ENCODE measurements around the gene RNF227.
A peak's percentile ranks its signal among the peaks of the same experiment; 100 is the strongest.

The RNF227 gene

DNA sequence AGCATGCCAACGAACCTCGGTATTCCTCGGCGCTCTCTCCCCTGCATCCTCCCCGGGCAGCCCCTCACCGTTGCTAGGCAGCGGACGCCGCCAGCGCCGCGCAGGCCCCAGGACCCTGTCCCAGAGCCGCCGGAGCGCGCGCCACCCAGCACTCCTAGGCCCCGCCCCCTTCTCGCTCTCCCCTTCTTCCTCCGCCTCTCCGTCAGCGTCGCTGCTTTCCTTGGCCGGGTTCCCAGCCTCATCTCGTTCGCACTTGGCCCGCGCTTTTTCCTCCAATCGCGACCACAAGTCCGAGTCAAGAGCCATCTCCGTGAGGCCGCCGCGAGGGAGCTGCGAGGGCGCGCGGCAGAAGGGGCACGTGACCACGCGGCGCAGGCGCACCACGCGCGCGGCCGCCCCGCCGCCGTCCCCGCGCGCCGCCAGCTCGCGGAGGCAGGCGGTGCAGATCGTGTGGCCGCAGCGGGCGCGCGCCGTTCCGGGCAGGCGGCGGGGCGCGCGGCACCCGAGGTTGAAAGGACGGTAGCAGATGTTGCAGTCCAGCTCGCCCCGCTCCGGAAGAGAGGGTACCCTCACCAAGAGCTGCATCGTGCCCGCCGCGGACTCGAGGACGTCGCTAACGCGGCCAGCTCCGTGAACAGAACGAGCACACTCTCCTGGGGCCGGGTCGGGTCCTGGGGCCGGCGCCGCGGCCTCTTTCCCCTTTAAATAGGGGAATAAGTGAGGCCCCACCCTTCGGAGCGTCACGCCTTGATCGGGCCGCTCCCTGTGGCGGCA lies at the start of gene RNF227:
TSS of gene RNF227 (minus strand) at position 679 of the 774 bp plus-strand sequence. CDS start at position 585, 94 bp downstream.
- TF ChIP-seq, protein P1, sequence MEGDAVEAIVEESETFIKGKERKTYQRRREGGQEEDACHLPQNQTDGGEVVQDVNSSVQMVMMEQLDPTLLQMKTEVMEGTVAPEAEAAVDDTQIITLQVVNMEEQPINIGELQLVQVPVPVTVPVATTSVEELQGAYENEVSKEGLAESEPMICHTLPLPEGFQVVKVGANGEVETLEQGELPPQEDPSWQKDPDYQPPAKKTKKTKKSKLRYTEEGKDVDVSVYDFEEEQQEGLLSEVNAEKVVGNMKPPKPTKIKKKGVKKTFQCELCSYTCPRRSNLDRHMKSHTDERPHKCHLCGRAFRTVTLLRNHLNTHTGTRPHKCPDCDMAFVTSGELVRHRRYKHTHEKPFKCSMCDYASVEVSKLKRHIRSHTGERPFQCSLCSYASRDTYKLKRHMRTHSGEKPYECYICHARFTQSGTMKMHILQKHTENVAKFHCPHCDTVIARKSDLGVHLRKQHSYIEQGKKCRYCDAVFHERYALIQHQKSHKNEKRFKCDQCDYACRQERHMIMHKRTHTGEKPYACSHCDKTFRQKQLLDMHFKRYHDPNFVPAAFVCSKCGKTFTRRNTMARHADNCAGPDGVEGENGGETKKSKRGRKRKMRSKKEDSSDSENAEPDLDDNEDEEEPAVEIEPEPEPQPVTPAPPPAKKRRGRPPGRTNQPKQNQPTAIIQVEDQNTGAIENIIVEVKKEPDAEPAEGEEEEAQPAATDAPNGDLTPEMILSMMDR (IDR thresholded peaks at IDR 0.05; ENCODE audit: low read depth, low read length, poor library complexity, severe bottlenecking): no peak
- no peak for TF ChIP-seq EZH2phosphoT487 (IDR thresholded peaks at IDR 0.05; ENCODE audit: borderline replicate concordance, low read length)
- Histone ChIP-seq H3K4me3 (ENCODE audit: low read length) (peak within 1 kb of the TSS; percentile 81), H3K36me3 (ENCODE audit: control insufficient read depth, low read length) (peaks cover 27% of the 10 kb centered on the region), H3K9me2 (replicated peaks; ENCODE audit: control insufficient read depth, low read length) (no peaks in the 10 kb centered on the region), H3K4me2 (ENCODE audit: low read length) (peak within 1 kb of the TSS; percentile 89), H3K27me3 (ENCODE audit: control insufficient read depth, low read length) (no peaks in the 10 kb centered on the region), H3K27ac (ENCODE audit: low read depth, low read length) (peak within 1 kb of the TSS; percentile 54), H3F3A (ENCODE audit: control insufficient read depth, insufficient read depth) (peaks cover 17% of the 10 kb centered on the region), H3K4me1 (ENCODE audit: control insufficient read depth, low read length) (peaks cover 37% of the 10 kb centered on the region), H4K20me1 (ENCODE audit: control insufficient read depth, insufficient read depth, low read depth, low read length) (no peaks in the 10 kb centered on the region), H3K9me3 (ENCODE audit: control insufficient read depth, insufficient read depth, low read length) (no peaks in the 10 kb centered on the region), H3K79me2 (ENCODE audit: control insufficient read depth, low read length) (no peaks in the 10 kb centered on the region)

DNA sequence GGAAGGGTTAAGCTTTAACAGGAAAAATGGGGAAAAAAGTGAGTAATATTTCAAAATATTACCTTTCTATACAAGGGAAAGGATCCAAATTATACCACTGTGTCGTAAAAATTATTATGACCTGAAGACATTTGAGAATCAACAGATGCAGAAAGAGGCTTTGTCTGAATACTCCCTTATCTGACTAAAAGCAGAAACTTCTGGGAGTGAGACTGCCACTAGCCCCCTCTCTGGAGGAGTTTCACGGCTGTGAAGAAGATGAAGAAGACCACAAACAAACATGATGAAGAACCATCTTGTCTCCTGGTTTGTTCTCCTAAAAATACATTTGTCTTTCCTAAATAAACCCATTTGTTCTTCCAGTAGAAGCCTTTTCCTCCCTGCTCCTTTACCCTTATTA lies 45.3 kb upstream of the RNF227 start:
- no peak overlapping the region for H3K27ac ChIP-seq (ENCODE audit: low read depth, low read length)
- no peak overlapping the region for H3K4me2 ChIP-seq (ENCODE audit: low read length)
- H3K4me1 ChIP-seq (ENCODE audit: control insufficient read depth, low read length): no peaks in the 10 kb centered on the region
- no peaks in the 10 kb centered on the region for H3K9me3 ChIP-seq (ENCODE audit: control insufficient read depth, insufficient read depth, low read length)
- no peaks in the 10 kb centered on the region for H3K9me2 ChIP-seq (replicated peaks; ENCODE audit: control insufficient read depth, low read length)
- no peaks in the 10 kb centered on the region for H3K36me3 ChIP-seq (ENCODE audit: control insufficient read depth, low read length)
- H3F3A ChIP-seq (ENCODE audit: control insufficient read depth, insufficient read depth): 0 out of 2 replicates have a peak, but pooled peaks cover 4% of the 10 kb centered on the region
- H3K27me3 ChIP-seq (ENCODE audit: control insufficient read depth, low read length): peaks cover 17% of the 10 kb centered on the region
- no peaks in the 10 kb centered on the region for H4K20me1 ChIP-seq (ENCODE audit: control insufficient read depth, insufficient read depth, low read depth, low read length)
- H3K4me3 ChIP-seq (ENCODE audit: low read length): no peak overlapping the region
- TF ChIP-seq, protein P1 (IDR thresholded peaks at IDR 0.05; ENCODE audit: low read depth, low read length, poor library complexity, severe bottlenecking): no peak
- no peak for TF ChIP-seq EZH2phosphoT487 (IDR thresholded peaks at IDR 0.05; ENCODE audit: borderline replicate concordance, low read length)
- no peaks in the 10 kb centered on the region for H3K79me2 ChIP-seq (ENCODE audit: control insufficient read depth, low read length)

DNA sequence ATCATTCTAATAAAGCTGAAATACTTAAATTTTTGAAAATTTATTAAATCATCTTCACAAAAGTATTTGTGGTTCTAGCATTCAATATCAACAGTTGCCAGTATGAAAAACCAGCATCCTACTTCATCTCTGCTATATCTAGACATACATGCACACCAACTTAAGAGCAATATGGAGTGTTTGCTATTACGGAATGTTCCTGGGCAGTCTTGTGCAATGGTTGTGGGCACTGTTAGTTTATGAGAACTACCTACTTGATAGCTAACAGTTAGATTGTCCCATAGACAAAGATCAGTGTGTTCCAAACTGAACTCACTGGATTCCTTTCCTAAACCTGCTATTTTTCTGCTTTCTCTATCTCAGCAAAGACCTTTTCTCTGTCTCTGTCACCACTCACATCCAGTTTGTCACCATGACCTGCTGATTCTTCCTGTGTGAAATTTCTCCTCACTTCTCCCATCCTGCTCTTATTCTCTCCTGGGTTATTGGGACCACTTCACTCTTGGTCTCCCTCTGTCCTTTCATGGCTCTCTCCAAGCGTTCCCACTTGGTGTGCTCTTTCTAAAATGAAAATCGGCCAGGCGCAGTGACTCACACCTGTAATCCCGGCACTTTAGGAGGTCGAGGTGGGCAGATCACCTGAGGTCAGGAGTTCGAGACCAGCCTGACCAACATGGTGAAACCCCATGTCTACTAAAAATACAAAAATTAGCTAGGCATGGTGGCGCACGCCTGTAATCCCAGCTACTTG lies 43.6 kb upstream of the RNF227 start:
- Histone ChIP-seq H3K27me3 (ENCODE audit: control insufficient read depth, low read length) (peaks cover 17% of the 10 kb centered on the region), H3K36me3 (ENCODE audit: control insufficient read depth, low read length) (no peaks in the 10 kb centered on the region), H3K9me3 (ENCODE audit: control insufficient read depth, insufficient read depth, low read length) (no peaks in the 10 kb centered on the region), H3K79me2 (ENCODE audit: control insufficient read depth, low read length) (no peaks in the 10 kb centered on the region), H3K4me2 (ENCODE audit: low read length) (no peak overlapping the region), H3F3A (ENCODE audit: control insufficient read depth, insufficient read depth) (no peaks in the 10 kb centered on the region), H3K4me1 (ENCODE audit: control insufficient read depth, low read length) (no peaks in the 10 kb centered on the region), H3K9me2 (replicated peaks; ENCODE audit: control insufficient read depth, low read length) (no peaks in the 10 kb centered on the region), H3K27ac (ENCODE audit: low read depth, low read length) (no peak overlapping the region), H3K4me3 (ENCODE audit: low read length) (no peak overlapping the region), H4K20me1 (ENCODE audit: control insufficient read depth, insufficient read depth, low read depth, low read length) (no peaks in the 10 kb centered on the region)
- TF ChIP-seq, protein P1 (IDR thresholded peaks at IDR 0.05; ENCODE audit: low read depth, low read length, poor library complexity, severe bottlenecking): no peak
- no peak for TF ChIP-seq EZH2phosphoT487 (IDR thresholded peaks at IDR 0.05; ENCODE audit: borderline replicate concordance, low read length)
